Neutrophil (primary cell): ENCODE results near the gene NR6A1.

Experiments
- H3K27ac ChIP-seq: fragments of 200-600 bp; sonication (generic); 2 replicates; pipeline ENCODE4 v1.5.1; 2016; ENCODE audit warnings: mild to moderate bottlenecking, moderate library complexity
- H3K27me3 ChIP-seq: fragments of 200-600 bp; sonication (generic); 2 replicates; pipeline ENCODE4 v1.6.0; 2016; ENCODE audit warnings: mild to moderate bottlenecking
- H3K36me3 ChIP-seq: fragments of 200-600 bp; sonication (generic); 2 replicates; pipeline ENCODE4 v1.5.1; 2017
- H3K4me1 ChIP-seq, 2 experiments: fragments of 200-600 bp in 1 of 2; sonication (generic) in 1 of 2; 1 replicate in 1 of 2; 2 replicates in 1 of 2; pipeline versions ENCODE4 v1.5.1 to v1.6.1; 2013 to 2016; ENCODE audit warnings: low read depth in 1 of 2, low read length in 1 of 2, mild to moderate bottlenecking in 1 of 2, moderate library complexity in 1 of 2; ENCODE audit not compliant: control insufficient read depth in 1 of 2, insufficient read depth in 1 of 2
- H3K4me3 ChIP-seq, 2 experiments: fragments of 200-600 bp in 1 of 2; sonication (generic) in 1 of 2; 1 replicate in 1 of 2; 2 replicates in 1 of 2; pipeline ENCODE4 v1.5.1; 2013 to 2016; ENCODE audit warnings: low read depth in 1 of 2, low read length in 1 of 2, mild to moderate bottlenecking in 1 of 2, moderate library complexity in 1 of 2
- H3K9me3 ChIP-seq: fragments of 200-600 bp; sonication (generic); 2 replicates; pipeline ENCODE4 v1.5.1; 2016
- TF ChIP-seq, protein P1 (sequence below): fragments of 200-600 bp; sonication (generic); IDR thresholded peaks from 2 replicates; pipeline ENCODE4 v1.5.1; 2016; ENCODE audit warnings: antibody characterized with exemption

Gene NR6A1

DNA sequence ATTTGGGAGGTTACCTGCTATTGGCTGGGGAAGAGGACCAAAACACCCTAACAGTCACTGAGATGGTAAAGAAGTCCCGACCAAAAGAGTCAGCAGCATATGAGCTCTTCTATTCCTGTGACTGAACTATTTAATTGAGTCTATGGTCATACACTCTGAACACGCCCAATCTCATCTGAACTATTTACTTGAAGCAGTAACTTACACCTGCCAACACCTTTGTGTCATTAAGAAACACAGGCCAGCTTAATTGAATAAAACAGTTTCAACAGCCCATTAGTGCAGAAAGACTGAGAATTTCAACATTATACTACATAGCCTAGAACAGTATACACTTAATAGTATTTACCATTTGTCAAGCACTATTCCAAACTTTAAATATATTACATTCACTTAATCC lies 47.8 kb downstream of the NR6A1 start:
- Histone ChIP-seq H3K27me3 (no peaks in the 10 kb centered on the region), H3K4me3 (no peak overlapping the region), H3K36me3 (peaks cover 6% of the 10 kb centered on the region), H3K27ac (no peak overlapping the region), H3K9me3 (no peaks in the 10 kb centered on the region), H3K4me1 (no peaks in the 10 kb centered on the region)
- TF ChIP-seq, protein P1, sequence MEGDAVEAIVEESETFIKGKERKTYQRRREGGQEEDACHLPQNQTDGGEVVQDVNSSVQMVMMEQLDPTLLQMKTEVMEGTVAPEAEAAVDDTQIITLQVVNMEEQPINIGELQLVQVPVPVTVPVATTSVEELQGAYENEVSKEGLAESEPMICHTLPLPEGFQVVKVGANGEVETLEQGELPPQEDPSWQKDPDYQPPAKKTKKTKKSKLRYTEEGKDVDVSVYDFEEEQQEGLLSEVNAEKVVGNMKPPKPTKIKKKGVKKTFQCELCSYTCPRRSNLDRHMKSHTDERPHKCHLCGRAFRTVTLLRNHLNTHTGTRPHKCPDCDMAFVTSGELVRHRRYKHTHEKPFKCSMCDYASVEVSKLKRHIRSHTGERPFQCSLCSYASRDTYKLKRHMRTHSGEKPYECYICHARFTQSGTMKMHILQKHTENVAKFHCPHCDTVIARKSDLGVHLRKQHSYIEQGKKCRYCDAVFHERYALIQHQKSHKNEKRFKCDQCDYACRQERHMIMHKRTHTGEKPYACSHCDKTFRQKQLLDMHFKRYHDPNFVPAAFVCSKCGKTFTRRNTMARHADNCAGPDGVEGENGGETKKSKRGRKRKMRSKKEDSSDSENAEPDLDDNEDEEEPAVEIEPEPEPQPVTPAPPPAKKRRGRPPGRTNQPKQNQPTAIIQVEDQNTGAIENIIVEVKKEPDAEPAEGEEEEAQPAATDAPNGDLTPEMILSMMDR = no peak

DNA sequence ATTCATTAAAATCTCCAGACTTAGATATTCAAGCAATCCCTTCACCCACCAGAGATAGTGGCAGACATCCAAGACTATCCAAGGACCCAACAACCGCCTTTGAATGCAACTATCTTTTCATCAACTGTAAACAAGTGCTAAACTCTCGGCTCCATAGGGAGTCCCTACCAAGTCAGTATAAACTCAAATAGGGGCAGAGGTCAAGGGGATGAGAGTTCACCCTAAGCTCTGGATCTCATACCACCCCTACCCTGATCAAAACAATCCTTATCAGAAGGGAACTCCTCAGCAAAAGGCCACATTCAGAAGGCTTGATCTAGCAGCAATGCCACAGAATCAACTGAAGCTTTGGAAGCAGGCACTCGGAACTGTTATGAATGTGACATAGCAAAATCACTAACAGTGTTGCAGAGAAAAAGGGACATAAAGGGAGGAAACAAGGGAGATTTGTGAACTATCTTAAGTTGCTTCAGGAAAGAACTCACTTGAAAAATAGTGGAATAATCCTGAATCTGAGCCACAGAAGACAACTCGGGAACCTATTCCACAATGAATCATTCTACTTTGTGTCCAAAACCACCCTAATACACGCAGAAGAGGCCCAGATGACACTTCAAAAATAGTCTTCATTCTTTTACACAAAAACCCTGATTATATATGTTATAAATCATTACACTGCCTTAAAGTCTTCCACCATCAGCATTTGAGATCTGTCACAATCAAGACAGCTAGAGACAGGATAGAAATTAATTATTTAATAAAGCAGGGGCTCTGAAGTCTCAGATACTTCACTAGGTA lies 49.8 kb downstream of the NR6A1 start:
- Histone ChIP-seq H3K36me3 (peaks cover 4% of the 10 kb centered on the region), H3K4me1 (no peaks in the 10 kb centered on the region), H3K4me3 (no peak overlapping the region), H3K27me3 (no peaks in the 10 kb centered on the region), H3K27ac (no peak overlapping the region), H3K9me3 (no peaks in the 10 kb centered on the region)
- TF ChIP-seq, protein P1 = no peak

DNA sequence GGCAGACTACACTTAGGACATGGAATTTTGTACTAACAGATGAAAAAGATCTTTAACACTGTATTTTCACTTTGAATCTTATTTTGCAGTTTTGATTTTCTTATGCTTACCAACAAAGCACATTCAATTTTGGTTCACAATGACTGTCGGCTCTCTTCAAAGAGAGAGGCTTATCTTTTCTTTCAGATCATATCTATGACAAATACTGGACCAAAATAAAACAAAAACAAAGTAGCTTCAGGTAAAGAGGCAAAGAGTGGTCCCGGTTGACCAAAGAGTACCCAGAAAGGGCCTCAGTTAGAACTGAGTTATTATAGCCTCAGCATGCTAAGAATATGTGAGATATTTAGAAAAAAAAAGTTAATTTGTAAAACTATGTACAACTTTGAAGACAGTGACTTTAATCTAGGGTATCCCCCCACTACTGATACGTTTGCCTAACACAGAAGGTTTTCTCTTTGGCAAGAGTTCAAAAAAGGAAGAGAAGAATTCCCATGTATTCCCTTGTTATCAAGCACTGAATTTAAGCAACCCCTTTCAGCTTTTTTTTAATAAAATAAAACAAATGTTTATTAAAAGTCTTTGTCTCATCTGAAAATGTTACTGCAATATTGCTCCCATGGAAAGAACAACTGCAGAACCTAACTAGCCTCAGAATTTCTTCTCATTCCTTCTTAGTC lies 50.5 kb downstream of the NR6A1 start:
- Histone ChIP-seq H3K4me1 (no peaks in the 10 kb centered on the region), H3K4me3 (no peak overlapping the region), H3K36me3 (no peaks in the 10 kb centered on the region), H3K9me3 (no peaks in the 10 kb centered on the region), H3K27me3 (no peaks in the 10 kb centered on the region), H3K27ac (no peak overlapping the region)
- TF ChIP-seq, protein P1 = no peak

DNA sequence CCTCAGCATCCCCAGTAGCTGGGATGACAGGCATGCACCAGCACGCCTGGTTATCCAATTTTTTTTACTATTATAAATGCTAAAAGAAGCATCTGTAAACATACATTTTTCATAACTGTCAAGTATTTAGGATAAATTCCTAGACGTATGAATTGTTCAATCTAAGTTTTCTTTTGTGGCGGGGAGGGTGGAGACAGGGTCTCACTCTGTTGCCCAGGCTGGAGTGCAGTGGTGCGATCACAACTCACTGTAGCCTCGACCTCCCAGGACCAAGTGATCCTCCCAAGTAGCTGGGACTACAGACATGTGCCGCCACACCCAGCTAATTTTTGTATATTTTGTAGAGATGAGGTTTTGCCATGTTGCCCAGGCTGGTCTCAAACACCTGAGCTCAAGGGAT lies 52.2 kb downstream of the NR6A1 start:
- Histone ChIP-seq H3K4me3 (no peak overlapping the region), H3K9me3 (no peaks in the 10 kb centered on the region), H3K27ac (no peak overlapping the region)

DNA sequence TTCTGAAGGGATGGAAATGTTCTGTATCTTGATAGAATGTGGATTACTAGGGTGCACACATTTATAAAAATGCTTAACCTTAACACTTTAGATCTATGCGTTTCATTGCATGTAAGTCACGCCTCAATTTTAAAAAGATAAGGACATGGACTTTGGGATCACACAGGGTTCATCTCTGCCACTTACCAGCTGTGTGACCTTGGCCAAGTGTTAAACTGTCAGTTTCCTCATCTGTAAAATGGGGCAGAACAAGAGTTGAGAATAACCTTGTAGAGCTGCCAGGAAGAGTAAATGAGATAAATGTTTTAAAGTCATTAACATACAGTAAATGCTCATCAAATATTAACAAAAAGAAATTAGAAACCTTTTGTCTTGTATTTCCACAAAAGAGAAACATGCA lies 53.5 kb downstream of the NR6A1 start:
- H3K4me3 ChIP-seq = no peak overlapping the region
- TF ChIP-seq, protein P1 = no peak
- no peaks in the 10 kb centered on the region for H3K36me3 ChIP-seq
- no peaks in the 10 kb centered on the region for H3K27me3 ChIP-seq
- no peaks in the 10 kb centered on the region for H3K4me1 ChIP-seq
- H3K27ac ChIP-seq = no peak overlapping the region
- H3K9me3 ChIP-seq = no peaks in the 10 kb centered on the region

More for the DNA sequence above, 52.2 kb downstream of the NR6A1 start:
- Histone ChIP-seq H3K36me3 (no peaks in the 10 kb centered on the region), H3K27me3 (no peaks in the 10 kb centered on the region), H3K4me1 (no peaks in the 10 kb centered on the region)
- TF ChIP-seq, protein P1 = no peak
